GM23338 (cell line): ENCODE measurements around the gene AMTN.

Experiments
- CTCF ChIP-seq, 2 experiments: fragments of 200-600 bp in 1 of 2; sonication (generic) in 1 of 2; conservative IDR thresholded peaks; 2 replicates each; pipeline versions ENCODE4 v1.5.1 to v1.6.1; 2016 to 2017; ENCODE audit warnings: antibody characterized with exemption in 2 of 2, low read depth in 2 of 2, mild to moderate bottlenecking in 2 of 2, moderate library complexity in 1 of 2
- EZH2 ChIP-seq: fragments of 200-600 bp; sonication (generic); IDR thresholded peaks from one replicate; pipeline ENCODE4 v1.8.0; 2017; ENCODE audit warnings: antibody characterized with exemption, mild to moderate bottlenecking, low read depth; ENCODE audit not compliant: unreplicated experiment
- EZH2phosphoT487 ChIP-seq: fragments of 200-600 bp; sonication (generic); IDR thresholded peaks from one replicate; pipeline ENCODE4 v1.8.1; 2018; ENCODE audit warnings: antibody characterized with exemption; ENCODE audit not compliant: unreplicated experiment
- POLR2AphosphoS5 ChIP-seq: IDR thresholded peaks from 2 replicates; pipeline ENCODE4 v1.6.1; 2016; ENCODE audit warnings: antibody characterized with exemption, low read depth
- ZNF114 ChIP-seq: fragments of 250-450 bp; sonication (Bioruptor Pico); IDR thresholded peaks from 2 replicates; pipeline ENCODE4 v1.5.0; 2020; ENCODE audit warnings: mild to moderate bottlenecking, moderate library complexity
- TF ChIP-seq, protein P1 (sequence below): IDR thresholded peaks from 2 replicates; pipeline ENCODE4 v1.6.1; 2016; ENCODE audit warnings: antibody characterized with exemption
- TF ChIP-seq, protein P2 (sequence below): IDR thresholded peaks from one replicate; pipeline ENCODE4 v1.6.1; 2018; ENCODE audit warnings: antibody characterized with exemption; ENCODE audit not compliant: unreplicated experiment

- TF ChIP-seq CTCF (conservative IDR thresholded peaks at IDR 0.05; ENCODE audit: low read depth in 2 of 2) (no peak), ZNF114 (CRISPR knock-in tag) (no peak), EZH2phosphoT487 (no peak), EZH2 (no peak), POLR2AphosphoS5 (no peak)
- TF ChIP-seq, protein P1, sequence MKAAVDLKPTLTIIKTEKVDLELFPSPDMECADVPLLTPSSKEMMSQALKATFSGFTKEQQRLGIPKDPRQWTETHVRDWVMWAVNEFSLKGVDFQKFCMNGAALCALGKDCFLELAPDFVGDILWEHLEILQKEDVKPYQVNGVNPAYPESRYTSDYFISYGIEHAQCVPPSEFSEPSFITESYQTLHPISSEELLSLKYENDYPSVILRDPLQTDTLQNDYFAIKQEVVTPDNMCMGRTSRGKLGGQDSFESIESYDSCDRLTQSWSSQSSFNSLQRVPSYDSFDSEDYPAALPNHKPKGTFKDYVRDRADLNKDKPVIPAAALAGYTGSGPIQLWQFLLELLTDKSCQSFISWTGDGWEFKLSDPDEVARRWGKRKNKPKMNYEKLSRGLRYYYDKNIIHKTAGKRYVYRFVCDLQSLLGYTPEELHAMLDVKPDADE, result no peak
- TF ChIP-seq, protein P2, sequence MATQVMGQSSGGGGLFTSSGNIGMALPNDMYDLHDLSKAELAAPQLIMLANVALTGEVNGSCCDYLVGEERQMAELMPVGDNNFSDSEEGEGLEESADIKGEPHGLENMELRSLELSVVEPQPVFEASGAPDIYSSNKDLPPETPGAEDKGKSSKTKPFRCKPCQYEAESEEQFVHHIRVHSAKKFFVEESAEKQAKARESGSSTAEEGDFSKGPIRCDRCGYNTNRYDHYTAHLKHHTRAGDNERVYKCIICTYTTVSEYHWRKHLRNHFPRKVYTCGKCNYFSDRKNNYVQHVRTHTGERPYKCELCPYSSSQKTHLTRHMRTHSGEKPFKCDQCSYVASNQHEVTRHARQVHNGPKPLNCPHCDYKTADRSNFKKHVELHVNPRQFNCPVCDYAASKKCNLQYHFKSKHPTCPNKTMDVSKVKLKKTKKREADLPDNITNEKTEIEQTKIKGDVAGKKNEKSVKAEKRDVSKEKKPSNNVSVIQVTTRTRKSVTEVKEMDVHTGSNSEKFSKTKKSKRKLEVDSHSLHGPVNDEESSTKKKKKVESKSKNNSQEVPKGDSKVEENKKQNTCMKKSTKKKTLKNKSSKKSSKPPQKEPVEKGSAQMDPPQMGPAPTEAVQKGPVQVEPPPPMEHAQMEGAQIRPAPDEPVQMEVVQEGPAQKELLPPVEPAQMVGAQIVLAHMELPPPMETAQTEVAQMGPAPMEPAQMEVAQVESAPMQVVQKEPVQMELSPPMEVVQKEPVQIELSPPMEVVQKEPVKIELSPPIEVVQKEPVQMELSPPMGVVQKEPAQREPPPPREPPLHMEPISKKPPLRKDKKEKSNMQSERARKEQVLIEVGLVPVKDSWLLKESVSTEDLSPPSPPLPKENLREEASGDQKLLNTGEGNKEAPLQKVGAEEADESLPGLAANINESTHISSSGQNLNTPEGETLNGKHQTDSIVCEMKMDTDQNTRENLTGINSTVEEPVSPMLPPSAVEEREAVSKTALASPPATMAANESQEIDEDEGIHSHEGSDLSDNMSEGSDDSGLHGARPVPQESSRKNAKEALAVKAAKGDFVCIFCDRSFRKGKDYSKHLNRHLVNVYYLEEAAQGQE, result no peak
Measured at GRCh38 chr4:70577220-70577927, 59.0 kb downstream of the AMTN start.
